GM12875 (cell line): ENCODE results near the gene TIRAP.
A peak's percentile ranks its signal among the peaks of the same experiment; 100 is the strongest.

ENCODE experiments used
- H3K4me3 ChIP-seq: one replicate; pipeline ENCODE4 v1.5.1; 2011; ENCODE audit warnings: low read depth, low read length, control low read depth
- CTCF ChIP-seq: IDR thresholded peaks from 2 replicates; pipeline ENCODE4 v1.5.1; 2011; ENCODE audit warnings: low read depth, mild to moderate bottlenecking, control low read depth, inconsistent platforms, low read length, moderate library complexity, borderline replicate concordance; ENCODE audit not compliant: insufficient read depth

The TIRAP gene

GRCh38 chr11:126277322-126277721, 5.6 kb upstream of the TIRAP start:
- no peak overlapping the region for H3K4me3 ChIP-seq
- TF ChIP-seq CTCF = no peak

- H3K4me3 ChIP-seq = no peak overlapping the region
These were observed 5.1 kb upstream of the TIRAP start for GRCh38 chr11:126277780-126278179.

GRCh38 chr11:126279191-126279590, 3.7 kb upstream of the TIRAP start:
- no peak for TF ChIP-seq CTCF
- H3K4me3 ChIP-seq = no peak overlapping the region

More at GRCh38 chr11:126277780-126278179, 5.1 kb upstream of the TIRAP start:
- TF ChIP-seq CTCF = no peak

GRCh38 chr11:126280595-126280994, 2.3 kb upstream of the TIRAP start:
- no peak overlapping the region for H3K4me3 ChIP-seq
- no peak for TF ChIP-seq CTCF

GRCh38 chr11:126281245-126281644, 1.6 kb upstream of the TIRAP start:
- no peak overlapping the region for H3K4me3 ChIP-seq
- no peak for TF ChIP-seq CTCF

- no peak for TF ChIP-seq CTCF
- no peak overlapping the region for H3K4me3 ChIP-seq
These were observed 1.2 kb upstream of the TIRAP start for GRCh38 chr11:126281666-126282175.

- TF ChIP-seq CTCF = no peak
- peak overlapping the region; percentile 90 for H3K4me3 ChIP-seq
These were observed 545 bp upstream of the TIRAP start for GRCh38 chr11:126282361-126282735.
